HG02852 (cell line): ENCODE results near the gene ZNF544.
"Not testable (repeated sequence)": the region's sequence is repeated elsewhere in the genome, so short reads cannot be mapped to it uniquely, and the experiment has no call there.

ENCODE experiments used
- ATAC-seq: cut with Tn5 transposase; IDR thresholded peaks from one replicate; pipeline ENCODE4 v1.9.1; 2021; ENCODE audit warnings: mild to moderate bottlenecking, moderate library complexity; ENCODE audit not compliant: unreplicated experiment

Gene ZNF544

GRCh38 chr19:58304748-58305064 lies 76.0 kb downstream of the ZNF544 start:
- peak; percentile 4 for ATAC-seq

- ATAC-seq: peak; percentile 95
These were observed 76.6 kb downstream of the ZNF544 start, which contains the start of gene ERVK3-1 for GRCh38 chr19:58305065-58305931. Gene ERVK3-1, plus strand, starts transcription at chr19:58305377. Its CDS starts 6,792 bp downstream, at chr19:58312169.

GRCh38 chr19:58305932-58306323 lies 77.2 kb downstream of the ZNF544 start:
- ATAC-seq: no peak

GRCh38 chr19:58307736-58308135 lies 79.0 kb downstream of the ZNF544 start:
- ATAC-seq: no peak

GRCh38 chr19:58310685-58311084 lies 82.0 kb downstream of the ZNF544 start:
- ATAC-seq: not testable (repeated sequence)

- no peak for ATAC-seq
These were observed 82.7 kb downstream of the ZNF544 start for GRCh38 chr19:58311345-58311865.
